ENCODE measurements around the gene AFAP1. TPM values are rescaled to one million over a fixed set of nuclear protein-coding genes. Genes with fewer than 3 reads are reported as not detected.

The AFAP1 gene
- polyA plus RNA-seq, 2 donors: 2.0 to 4.0 TPM

DNA sequence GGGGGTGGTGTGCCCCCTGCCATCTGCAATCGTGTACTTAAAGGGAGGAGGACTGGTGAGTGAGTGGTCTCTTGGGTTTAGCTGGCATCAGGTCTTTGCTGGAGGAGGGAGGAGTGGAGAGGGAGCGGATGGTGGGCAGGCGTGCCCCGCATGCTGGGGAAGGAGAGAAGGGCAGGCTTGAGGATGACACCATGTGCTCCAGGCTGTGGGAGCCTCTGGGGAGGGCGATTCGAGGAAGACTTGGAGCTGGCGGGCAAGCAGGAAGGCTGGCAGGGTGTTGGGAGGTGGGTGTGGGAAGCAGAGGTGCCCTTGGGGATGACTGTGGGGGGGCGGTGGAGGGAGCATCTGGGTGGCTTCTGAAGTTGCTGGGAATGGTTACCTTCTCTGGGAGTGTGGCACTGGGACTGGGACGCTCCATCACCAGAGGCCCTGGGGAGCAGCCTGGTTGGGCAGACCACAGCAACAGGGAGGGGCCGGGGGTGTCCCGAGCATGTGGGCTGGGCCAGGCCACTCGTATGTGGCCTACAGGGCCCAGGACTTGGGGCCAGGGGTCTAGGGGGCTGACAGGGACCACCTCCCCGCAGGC lies 30.8 kb upstream of the AFAP1 start:
- 46 to 55% methylated on average over 13 of the region's 13 CpGs for WGBS, 2 donors
- Histone ChIP-seq H3K27ac (ENCODE audit: low read depth in 2 of 2, low read length in 1 of 2) (peak overlapping the region; percentile 57 to 82), H3K4me1 (ENCODE audit: control insufficient read depth in 2 of 2, insufficient read depth in 2 of 2, low read length in 1 of 2) (peaks cover 8 to 37% of the 10 kb centered on the region in 2 donors), H3K9me3 (ENCODE audit: control insufficient read depth in 2 of 2, insufficient read depth in 1 of 2, low read depth in 1 of 2, low read length in 1 of 2) (no peaks in the 10 kb centered on the region), H3K36me3 (ENCODE audit: control insufficient read depth in 2 of 2, insufficient read depth in 2 of 2, low read length in 1 of 2) (peaks cover 0 to 2% of the 10 kb centered on the region in 2 donors), H3K4me3 (ENCODE audit: low read depth in 1 of 2, low read length in 2 of 2) (peak overlapping the region in 1 of 2 donors; percentile 15), H3K27me3 (ENCODE audit: control insufficient read depth in 1 of 2, insufficient read depth in 2 of 2, low read length in 2 of 2) (no peaks in the 10 kb centered on the region)

- H3K27me3 ChIP-seq (ENCODE audit: control insufficient read depth in 1 of 2, insufficient read depth in 2 of 2, low read length in 2 of 2): no peaks in the 10 kb centered on the region
- H3K4me1 ChIP-seq (ENCODE audit: control insufficient read depth in 2 of 2, insufficient read depth in 2 of 2, low read length in 1 of 2): peaks cover 14 to 38% of the 10 kb centered on the region in 2 donors
- H3K4me3 ChIP-seq (ENCODE audit: low read depth in 1 of 2, low read length in 2 of 2): no peak overlapping the region
- peaks cover 0 to 2% of the 10 kb centered on the region in 2 donors for H3K36me3 ChIP-seq (ENCODE audit: control insufficient read depth in 2 of 2, insufficient read depth in 2 of 2, low read length in 1 of 2)
- peak overlapping the region; percentile 45 to 66 for H3K27ac ChIP-seq (ENCODE audit: low read depth in 2 of 2, low read length in 1 of 2)
- H3K9me3 ChIP-seq (ENCODE audit: control insufficient read depth in 2 of 2, insufficient read depth in 1 of 2, low read depth in 1 of 2, low read length in 1 of 2): no peaks in the 10 kb centered on the region
- WGBS, 2 donors: 72% methylated on average over 16 of the region's 16 CpGs
These were observed 28.7 kb upstream of the AFAP1 start for GRCh38 chr4:7968262-7968896.

DNA sequence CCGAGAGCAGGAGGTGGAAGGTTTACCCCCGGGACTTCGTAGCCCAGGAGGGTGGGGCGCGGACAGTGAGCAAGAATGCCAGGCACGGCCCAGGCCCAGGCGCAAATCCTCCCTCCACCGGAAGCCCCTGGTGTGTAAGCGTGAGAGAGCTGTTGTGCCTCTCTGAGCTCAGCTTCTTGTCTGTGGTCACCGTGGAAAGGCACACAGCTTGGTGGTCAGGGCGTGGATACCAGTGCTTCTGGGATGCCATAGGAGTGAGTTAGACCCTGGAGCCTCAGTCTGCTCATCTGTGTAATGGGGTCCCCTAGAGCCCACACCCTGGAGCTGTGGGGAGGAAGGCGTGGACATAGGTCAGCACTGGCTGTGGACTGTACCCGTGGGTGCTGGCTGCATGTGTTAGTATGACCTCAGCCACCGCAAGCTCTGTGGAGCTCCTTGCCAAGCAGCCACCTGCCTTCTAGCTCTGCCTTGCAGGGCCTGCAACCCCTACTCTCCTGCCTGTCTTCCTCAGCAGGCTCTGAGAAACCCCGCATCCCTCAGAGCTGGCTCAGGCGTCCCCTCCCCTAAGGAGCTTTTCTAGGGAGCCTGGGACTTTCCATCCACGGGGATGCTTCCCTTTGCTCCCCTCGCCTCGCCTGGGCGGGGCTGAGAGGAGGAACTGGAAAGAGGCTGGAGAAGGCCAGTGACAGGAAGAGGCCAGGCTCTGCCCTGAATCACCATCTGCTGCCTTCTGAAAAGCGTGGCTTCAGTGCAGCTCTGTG lies 28.0 kb upstream of the AFAP1 start:
- H3K4me1 ChIP-seq (ENCODE audit: control insufficient read depth in 2 of 2, insufficient read depth in 2 of 2, low read length in 1 of 2): peaks cover 14 to 41% of the 10 kb centered on the region in 2 donors
- H3K4me3 ChIP-seq (ENCODE audit: low read depth in 1 of 2, low read length in 2 of 2): no peak overlapping the region
- no peaks in the 10 kb centered on the region for H3K27me3 ChIP-seq (ENCODE audit: control insufficient read depth in 1 of 2, insufficient read depth in 2 of 2, low read length in 2 of 2)
- peaks cover 0 to 2% of the 10 kb centered on the region in 2 donors for H3K36me3 ChIP-seq (ENCODE audit: control insufficient read depth in 2 of 2, insufficient read depth in 2 of 2, low read length in 1 of 2)
- H3K9me3 ChIP-seq (ENCODE audit: control insufficient read depth in 2 of 2, insufficient read depth in 1 of 2, low read depth in 1 of 2, low read length in 1 of 2): no peaks in the 10 kb centered on the region
- H3K27ac ChIP-seq (ENCODE audit: low read depth in 2 of 2, low read length in 1 of 2): peak overlapping the region; percentile 45 to 66
- 64 to 70% methylated on average over 21 of the region's 21 CpGs for WGBS, 2 donors

DNA sequence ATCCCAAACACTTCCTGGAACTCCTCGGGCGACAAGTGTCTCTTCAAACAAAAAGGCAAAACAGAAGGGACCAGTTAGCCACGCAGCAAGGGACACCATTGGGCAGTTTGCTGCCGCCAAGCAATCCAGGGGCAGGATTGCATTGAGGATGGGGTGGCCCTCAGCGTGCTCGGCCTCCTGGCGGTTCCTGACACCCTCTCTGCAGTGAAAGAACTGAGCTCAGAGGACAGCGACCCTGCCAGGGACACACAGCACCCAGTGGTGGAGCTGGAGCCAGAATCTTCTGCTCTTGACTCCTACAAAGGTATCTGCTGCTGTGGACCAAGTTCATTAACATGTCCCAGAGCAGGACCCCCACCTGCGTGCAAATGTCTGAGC lies 27.4 kb upstream of the AFAP1 start:
- H3K36me3 ChIP-seq (ENCODE audit: control insufficient read depth in 2 of 2, insufficient read depth in 2 of 2, low read length in 1 of 2): peaks cover 0 to 2% of the 10 kb centered on the region in 2 donors
- H3K9me3 ChIP-seq (ENCODE audit: control insufficient read depth in 2 of 2, insufficient read depth in 1 of 2, low read depth in 1 of 2, low read length in 1 of 2): no peaks in the 10 kb centered on the region
- peaks cover 10 to 35% of the 10 kb centered on the region in 2 donors for H3K4me1 ChIP-seq (ENCODE audit: control insufficient read depth in 2 of 2, insufficient read depth in 2 of 2, low read length in 1 of 2)
- WGBS, 2 donors: 86 to 88% methylated on average over 9 of the region's 9 CpGs
- no peak overlapping the region for H3K4me3 ChIP-seq (ENCODE audit: low read depth in 1 of 2, low read length in 2 of 2)
- no peak overlapping the region for H3K27ac ChIP-seq (ENCODE audit: low read depth in 2 of 2, low read length in 1 of 2)
- H3K27me3 ChIP-seq (ENCODE audit: control insufficient read depth in 1 of 2, insufficient read depth in 2 of 2, low read length in 2 of 2): no peaks in the 10 kb centered on the region

- H3K4me1 ChIP-seq (ENCODE audit: control insufficient read depth in 2 of 2, insufficient read depth in 2 of 2, low read length in 1 of 2): peaks cover 9 to 30% of the 10 kb centered on the region in 2 donors
- no peak overlapping the region for H3K4me3 ChIP-seq (ENCODE audit: low read depth in 1 of 2, low read length in 2 of 2)
These were observed 26.8 kb upstream of the AFAP1 start for GRCh38 chr4:7966281-7967062.

DNA sequence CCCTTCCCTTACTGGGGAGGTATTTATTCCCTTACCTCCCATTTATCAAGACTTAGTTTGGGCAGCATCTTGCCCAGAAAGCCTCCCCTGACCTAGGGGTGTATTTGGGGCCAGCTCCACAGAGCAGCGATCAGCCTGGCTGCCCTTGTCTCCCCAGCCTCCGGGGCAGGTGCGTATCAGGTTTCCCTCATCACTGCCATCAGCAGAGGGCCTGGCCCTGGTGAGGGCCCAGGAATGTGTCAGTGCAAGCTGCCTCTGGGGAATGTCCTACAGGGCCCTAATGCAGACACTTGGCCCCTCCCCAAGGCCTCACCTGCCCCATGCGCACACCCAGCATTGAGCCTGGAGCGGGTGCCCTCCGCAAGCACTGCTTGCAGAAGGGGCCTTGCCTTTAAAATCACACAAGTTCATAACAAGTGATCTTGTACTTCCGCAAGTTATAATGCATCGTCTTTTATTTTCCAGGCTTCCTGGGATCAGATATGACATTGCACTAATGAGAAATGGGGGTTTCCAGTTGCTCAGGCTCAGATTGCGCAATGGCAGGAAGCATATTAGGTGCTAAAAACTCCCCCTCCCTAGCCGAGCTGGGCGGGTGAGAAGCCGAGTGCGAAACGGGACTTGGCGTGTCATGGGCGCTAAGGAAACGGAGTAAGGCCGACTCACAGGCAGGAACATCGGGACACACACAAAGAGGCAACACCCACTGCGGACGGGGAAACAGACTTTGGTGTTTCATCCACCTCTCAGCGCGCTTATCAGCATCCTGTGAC lies 25.4 kb upstream of the AFAP1 start:
- H3K36me3 ChIP-seq (ENCODE audit: control insufficient read depth in 2 of 2, insufficient read depth in 2 of 2, low read length in 1 of 2): peaks cover 0 to 2% of the 10 kb centered on the region in 2 donors
- no peaks in the 10 kb centered on the region for H3K9me3 ChIP-seq (ENCODE audit: control insufficient read depth in 2 of 2, insufficient read depth in 1 of 2, low read depth in 1 of 2, low read length in 1 of 2)
- peak overlapping the region; percentile 80 to 90 for H3K27ac ChIP-seq (ENCODE audit: low read depth in 2 of 2, low read length in 1 of 2)
- H3K27me3 ChIP-seq (ENCODE audit: control insufficient read depth in 1 of 2, insufficient read depth in 2 of 2, low read length in 2 of 2): no peaks in the 10 kb centered on the region
- H3K4me3 ChIP-seq (ENCODE audit: low read depth in 1 of 2, low read length in 2 of 2): no peak overlapping the region
- WGBS, 2 donors: 34 to 53% methylated on average over 23 of the region's 23 CpGs
- peaks cover 8 to 26% of the 10 kb centered on the region in 2 donors for H3K4me1 ChIP-seq (ENCODE audit: control insufficient read depth in 2 of 2, insufficient read depth in 2 of 2, low read length in 1 of 2)

More at GRCh38 chr4:7966281-7967062, 26.8 kb upstream of the AFAP1 start:
- H3K27ac ChIP-seq (ENCODE audit: low read depth in 2 of 2, low read length in 1 of 2): no peak overlapping the region
- H3K27me3 ChIP-seq (ENCODE audit: control insufficient read depth in 1 of 2, insufficient read depth in 2 of 2, low read length in 2 of 2): no peaks in the 10 kb centered on the region
- H3K9me3 ChIP-seq (ENCODE audit: control insufficient read depth in 2 of 2, insufficient read depth in 1 of 2, low read depth in 1 of 2, low read length in 1 of 2): no peaks in the 10 kb centered on the region
- peaks cover 0 to 2% of the 10 kb centered on the region in 2 donors for H3K36me3 ChIP-seq (ENCODE audit: control insufficient read depth in 2 of 2, insufficient read depth in 2 of 2, low read length in 1 of 2)
- WGBS, 2 donors: 86 to 87% methylated on average over 37 of the region's 37 CpGs

- Histone ChIP-seq H3K4me1 (ENCODE audit: control insufficient read depth in 2 of 2, insufficient read depth in 2 of 2, low read length in 1 of 2) (peaks cover 10 to 28% of the 10 kb centered on the region in 2 donors), H3K9me3 (ENCODE audit: control insufficient read depth in 2 of 2, insufficient read depth in 1 of 2, low read depth in 1 of 2, low read length in 1 of 2) (no peaks in the 10 kb centered on the region), H3K4me3 (ENCODE audit: low read depth in 1 of 2, low read length in 2 of 2) (no peak overlapping the region), H3K36me3 (ENCODE audit: control insufficient read depth in 2 of 2, insufficient read depth in 2 of 2, low read length in 1 of 2) (peaks cover 0 to 2% of the 10 kb centered on the region in 2 donors), H3K27me3 (ENCODE audit: control insufficient read depth in 1 of 2, insufficient read depth in 2 of 2, low read length in 2 of 2) (no peaks in the 10 kb centered on the region), H3K27ac (ENCODE audit: low read depth in 2 of 2, low read length in 1 of 2) (peak overlapping the region; percentile 80 to 90)
- WGBS, 2 donors: 69 to 76% methylated on average over 5 of the region's 5 CpGs
These were observed 24.8 kb upstream of the AFAP1 start for GRCh38 chr4:7964459-7964858.

GRCh38 chr4:7963691-7964090 lies 24.0 kb upstream of the AFAP1 start:
- Histone ChIP-seq H3K36me3 (ENCODE audit: control insufficient read depth in 2 of 2, insufficient read depth in 2 of 2, low read length in 1 of 2) (peaks cover 0 to 2% of the 10 kb centered on the region in 2 donors), H3K27ac (ENCODE audit: low read depth in 2 of 2, low read length in 1 of 2) (no peak overlapping the region), H3K9me3 (ENCODE audit: control insufficient read depth in 2 of 2, insufficient read depth in 1 of 2, low read depth in 1 of 2, low read length in 1 of 2) (no peaks in the 10 kb centered on the region), H3K27me3 (ENCODE audit: control insufficient read depth in 1 of 2, insufficient read depth in 2 of 2, low read length in 2 of 2) (no peaks in the 10 kb centered on the region), H3K4me1 (ENCODE audit: control insufficient read depth in 2 of 2, insufficient read depth in 2 of 2, low read length in 1 of 2) (peaks cover 10 to 28% of the 10 kb centered on the region in 2 donors), H3K4me3 (ENCODE audit: low read depth in 1 of 2, low read length in 2 of 2) (no peak overlapping the region)
- WGBS, 2 donors: 92 to 93% methylated on average over 12 of the region's 12 CpGs
